ENCODE measurements around the gene HAO2.

The HAO2 gene

GRCh38 chr1:119380304-119380703 lies 11.7 kb downstream of the HAO2 start:
- no peak for DNase-seq (ENCODE audit: low spot score)

GRCh38 chr1:119380983-119381662 lies 12.5 kb downstream of the HAO2 start:
- no peak for DNase-seq (ENCODE audit: low spot score)

- no peak for DNase-seq (ENCODE audit: low spot score)
These were observed 16.0 kb downstream of the HAO2 start for GRCh38 chr1:119384591-119384990.

GRCh38 chr1:119385650-119386049 lies 17.1 kb downstream of the HAO2 start:
- no peak for DNase-seq (ENCODE audit: low spot score)

GRCh38 chr1:119387858-119388257 lies 19.3 kb downstream of the HAO2 start:
- no peak for DNase-seq (ENCODE audit: low spot score)

- DNase-seq (ENCODE audit: low spot score) = no peak
These were observed 19.9 kb downstream of the HAO2 start for GRCh38 chr1:119388450-119388849.

- DNase-seq (ENCODE audit: low spot score) = no peak
These were observed 21.9 kb downstream of the HAO2 start for GRCh38 chr1:119390526-119390925.

GRCh38 chr1:119391749-119392148 lies 23.2 kb downstream of the HAO2 start:
- DNase-seq (ENCODE audit: low spot score) = no peak

- DNase-seq (ENCODE audit: low spot score) = no peak
These were observed 25.5 kb downstream of the HAO2 start for GRCh38 chr1:119394085-119394484.

- DNase-seq (ENCODE audit: low spot score) = no peak
These were observed 28.4 kb downstream of the HAO2 start for GRCh38 chr1:119396982-119397381.

- DNase-seq (ENCODE audit: low spot score) = no peak
These were observed 29.4 kb downstream of the HAO2 start for GRCh38 chr1:119397986-119398385.

- DNase-seq (ENCODE audit: low spot score) = no peak
These were observed 36.2 kb downstream of the HAO2 start for GRCh38 chr1:119404736-119405135.

GRCh38 chr1:119409731-119410130 lies 41.1 kb downstream of the HAO2 start:
- no peak for DNase-seq (ENCODE audit: low spot score)

- no peak for DNase-seq (ENCODE audit: low spot score)
These were observed 42.4 kb downstream of the HAO2 start for GRCh38 chr1:119410961-119411360.

- DNase-seq (ENCODE audit: low spot score) = no peak
These were observed 46.4 kb downstream of the HAO2 start, which contains the start of gene HSD3B2 for GRCh38 chr1:119414950-119415349. HSD3B2 (plus strand) TSS chr1:119415150; CDS start chr1:119415420, 270 bp downstream.

- DNase-seq (ENCODE audit: low spot score) = no peak
These were observed 47.5 kb downstream of the HAO2 start for GRCh38 chr1:119416006-119416640.

- no peak for DNase-seq (ENCODE audit: low spot score)
These were observed 50.5 kb downstream of the HAO2 start for GRCh38 chr1:119419109-119419508.

- DNase-seq (ENCODE audit: low spot score) = no peak
These were observed 52.1 kb downstream of the HAO2 start for GRCh38 chr1:119420638-119421037.

- DNase-seq (ENCODE audit: low spot score) = no peak
These were observed 54.0 kb downstream of the HAO2 start for GRCh38 chr1:119422631-119423030.

- no peak for DNase-seq (ENCODE audit: low spot score)
These were observed 60.4 kb downstream of the HAO2 start for GRCh38 chr1:119428991-119429390.

- DNase-seq (ENCODE audit: low spot score) = no peak
These were observed 61.1 kb downstream of the HAO2 start for GRCh38 chr1:119429687-119430086.

GRCh38 chr1:119430486-119430885 lies 61.9 kb downstream of the HAO2 start:
- no peak for DNase-seq (ENCODE audit: low spot score)

GRCh38 chr1:119431836-119432235 lies 63.3 kb downstream of the HAO2 start:
- no peak for DNase-seq (ENCODE audit: low spot score)

GRCh38 chr1:119435052-119435451 lies 66.5 kb downstream of the HAO2 start:
- no peak for DNase-seq (ENCODE audit: low spot score)
